GM18520 (cell line): ENCODE measurements around the gene GRM8.

Experiments
- ATAC-seq: cut with Tn5 transposase; IDR thresholded peaks from one replicate; pipeline ENCODE4 v1.9.1; 2021; ENCODE audit not compliant: unreplicated experiment

The GRM8 gene

GRCh38 chr7:127035203-127035849 lies 217.4 kb downstream of the GRM8 start:
- ATAC-seq: no peak

- ATAC-seq: no peak
These were observed 218.4 kb downstream of the GRM8 start for GRCh38 chr7:127034186-127034806.

- ATAC-seq: no peak
These were observed 222.9 kb downstream of the GRM8 start for GRCh38 chr7:127029823-127030222.

GRCh38 chr7:127021857-127022256 lies 230.9 kb downstream of the GRM8 start:
- ATAC-seq: no peak

- ATAC-seq: no peak
These were observed 231.6 kb downstream of the GRM8 start for GRCh38 chr7:127021019-127021738.

GRCh38 chr7:127018889-127019288 lies 233.9 kb downstream of the GRM8 start:
- ATAC-seq: no peak

- no peak for ATAC-seq
These were observed 235.5 kb downstream of the GRM8 start for GRCh38 chr7:127017196-127017595.

- no peak for ATAC-seq
These were observed 252.0 kb downstream of the GRM8 start for GRCh38 chr7:127000725-127001124.

GRCh38 chr7:126996659-126997058 lies 256.1 kb downstream of the GRM8 start:
- no peak for ATAC-seq

- no peak for ATAC-seq
These were observed 259.0 kb downstream of the GRM8 start for GRCh38 chr7:126993626-126994213.

- no peak for ATAC-seq
These were observed 264.7 kb downstream of the GRM8 start for GRCh38 chr7:126988022-126988421.

- no peak for ATAC-seq
These were observed 273.0 kb downstream of the GRM8 start for GRCh38 chr7:126979722-126980121.

- ATAC-seq: no peak
These were observed 273.9 kb downstream of the GRM8 start for GRCh38 chr7:126978865-126979264.

- ATAC-seq: no peak
These were observed 279.7 kb downstream of the GRM8 start for GRCh38 chr7:126973066-126973465.

GRCh38 chr7:126972571-126972970 lies 280.2 kb downstream of the GRM8 start:
- no peak for ATAC-seq

GRCh38 chr7:126959649-126960048 lies 293.1 kb downstream of the GRM8 start:
- no peak for ATAC-seq

- ATAC-seq: no peak
These were observed 294.4 kb downstream of the GRM8 start for GRCh38 chr7:126958367-126958766.

- no peak for ATAC-seq
These were observed 295.3 kb downstream of the GRM8 start for GRCh38 chr7:126957443-126957842.

- ATAC-seq: no peak
These were observed 299.3 kb downstream of the GRM8 start for GRCh38 chr7:126953461-126953860.

GRCh38 chr7:126948664-126949063 lies 304.1 kb downstream of the GRM8 start:
- peak; percentile 66 for ATAC-seq

GRCh38 chr7:126940723-126941307 lies 311.9 kb downstream of the GRM8 start:
- ATAC-seq: peak; percentile 46
